Activated naive CD8-positive, alpha-beta T cell (primary cell): Measurements from ENCODE around the gene BEST4.
"Not testable (repeated sequence)": the region's sequence is repeated elsewhere in the genome, so short reads cannot be mapped to it uniquely, and the experiment has no call there.

Source experiments
- H3K27ac Mint-ChIP-seq: one replicate; pipeline ENCODE4 v1.8.0; 2021; ENCODE audit warnings: mixed read lengths
- H3K27me3 Mint-ChIP-seq: one replicate; pipeline ENCODE4 v1.8.0; 2021; ENCODE audit warnings: mixed read lengths
- H3K36me3 Mint-ChIP-seq: one replicate; pipeline ENCODE4 v1.8.0; 2021; ENCODE audit warnings: mixed read lengths
- H3K4me1 Mint-ChIP-seq: one replicate; pipeline ENCODE4 v1.8.0; 2021; ENCODE audit warnings: low read depth, mixed read lengths
- H3K4me3 Mint-ChIP-seq: one replicate; pipeline ENCODE4 v1.8.0; 2021; ENCODE audit warnings: mild to moderate bottlenecking, mixed read lengths
- H3K9me3 Mint-ChIP-seq: one replicate; pipeline ENCODE4 v1.8.0; 2021; ENCODE audit warnings: low read depth, mixed read lengths

The BEST4 gene

DNA sequence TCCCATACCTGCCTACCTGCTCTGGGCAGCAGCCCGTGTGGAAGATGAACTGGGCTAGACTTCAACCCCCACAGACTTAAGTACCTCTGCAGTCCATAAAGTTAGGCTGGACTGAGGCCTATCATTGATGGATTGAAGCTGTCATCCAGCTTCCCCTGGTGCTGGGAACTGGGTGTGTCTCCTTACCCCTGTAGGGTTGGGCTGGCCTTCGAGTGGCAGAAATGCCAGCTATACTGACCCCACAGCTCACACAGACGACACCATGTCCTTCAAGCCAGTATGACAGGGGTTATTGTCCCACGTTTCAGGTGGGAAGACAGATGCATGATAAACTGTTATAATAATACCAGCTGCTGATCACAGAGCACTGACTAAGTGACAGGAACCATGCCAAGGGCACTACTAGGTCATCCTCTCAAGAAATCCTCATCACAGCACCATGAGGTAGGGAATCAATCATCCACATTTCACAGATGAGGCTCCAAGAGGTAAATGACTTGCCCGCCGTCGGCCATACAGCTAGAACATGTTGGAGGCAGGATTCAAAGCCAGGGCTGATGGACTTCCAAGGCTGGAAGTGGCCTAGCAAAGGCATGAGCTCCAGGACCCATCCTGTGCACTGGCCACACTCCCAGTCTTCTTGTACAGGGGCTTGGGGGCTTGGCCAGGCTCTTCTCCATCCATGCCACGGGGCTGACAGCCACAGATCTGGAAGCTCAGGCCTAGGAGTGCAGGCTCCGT lies at the start of gene BEST4:
Gene BEST4, minus strand, starts transcription at position 51 of the 741 bp plus-strand sequence. CDS start 465 bp downstream, outside the sequence.
- no peaks in the 10 kb centered on the region for H3K9me3 Mint-ChIP-seq
- H3K4me3 Mint-ChIP-seq: no peak within 1 kb of the TSS
- no peaks in the 10 kb centered on the region for H3K27me3 Mint-ChIP-seq
- no peaks in the 10 kb centered on the region for H3K36me3 Mint-ChIP-seq
- peaks cover 27% of the 10 kb centered on the region for H3K4me1 Mint-ChIP-seq
- H3K27ac Mint-ChIP-seq: no peak within 1 kb of the TSS

DNA sequence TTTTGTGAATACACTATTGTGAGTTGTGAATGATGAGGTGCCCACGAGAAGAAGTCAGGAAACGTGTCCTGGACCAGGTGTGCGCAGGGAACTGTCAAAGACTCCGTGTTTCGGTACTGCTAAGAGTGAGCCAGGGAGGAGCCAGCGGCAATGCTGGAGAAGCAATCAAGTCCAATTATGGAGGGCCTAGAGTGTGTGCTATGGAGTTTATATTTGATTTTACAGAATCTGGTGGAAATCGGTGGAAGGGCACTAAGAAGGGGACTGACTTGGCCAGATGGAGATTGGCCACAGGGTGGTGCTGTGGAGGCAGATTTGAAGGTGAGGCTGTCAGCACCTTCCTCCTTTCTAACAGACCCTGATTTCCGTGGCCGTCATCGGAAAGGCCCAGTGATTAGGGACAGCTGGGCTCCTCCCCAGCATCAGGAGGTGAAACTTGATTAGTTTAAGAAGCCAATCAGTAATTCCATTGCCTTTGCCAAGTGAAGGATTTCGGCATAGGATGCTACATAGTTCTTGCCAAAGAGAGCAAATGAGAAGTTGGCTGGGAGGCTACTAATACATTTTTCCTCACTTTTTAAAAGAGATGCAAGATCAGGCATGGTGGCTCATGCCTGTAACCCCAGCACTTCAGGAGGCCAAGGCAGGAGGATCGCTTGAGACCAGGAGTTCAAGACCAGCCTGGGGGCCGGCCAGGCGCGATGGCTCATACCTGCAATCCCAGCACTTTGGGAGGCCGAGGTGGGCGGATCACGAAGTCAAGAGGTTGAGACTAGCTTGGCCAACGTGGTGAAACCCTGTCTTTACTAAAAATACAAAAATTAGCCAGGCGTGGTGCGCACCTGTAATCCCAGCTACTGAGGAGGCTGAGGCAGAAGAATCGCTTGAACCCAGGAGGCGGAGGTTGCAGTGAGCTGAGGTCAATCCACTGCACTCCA lies 48.0 kb upstream of the BEST4 start:
- Mint-ChIP-seq H3K27me3 (no peaks in the 10 kb centered on the region), H3K9me3 (no peaks in the 10 kb centered on the region), H3K4me1 (peaks cover 7% of the 10 kb centered on the region), H3K4me3 (peak overlapping the region; percentile 20), H3K27ac (no peak overlapping the region), H3K36me3 (no peaks in the 10 kb centered on the region)

DNA sequence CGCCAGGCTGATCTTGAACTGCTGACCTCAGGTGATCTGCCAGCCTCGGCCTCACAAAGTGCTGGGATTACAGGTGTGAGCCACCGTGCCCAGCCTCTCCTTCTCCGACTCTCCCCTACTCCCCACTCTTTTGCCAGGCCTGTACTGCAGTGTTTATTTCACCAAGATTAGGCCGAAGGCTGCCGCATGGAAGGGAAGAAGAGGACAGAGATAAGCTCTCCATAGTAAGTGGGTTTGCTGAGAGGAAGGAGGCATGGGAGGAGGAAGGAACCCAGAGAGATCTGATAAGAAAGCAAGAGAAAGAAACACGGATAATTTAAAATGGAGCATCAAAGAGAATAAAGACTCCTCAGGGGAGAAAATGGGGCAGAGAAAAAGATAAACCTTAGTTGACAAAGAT lies 46.4 kb upstream of the BEST4 start:
- Mint-ChIP-seq H3K9me3 (no peaks in the 10 kb centered on the region), H3K36me3 (no peaks in the 10 kb centered on the region), H3K4me1 (peaks cover 7% of the 10 kb centered on the region), H3K4me3 (no peak overlapping the region), H3K27me3 (no peaks in the 10 kb centered on the region), H3K27ac (no peak overlapping the region)

DNA sequence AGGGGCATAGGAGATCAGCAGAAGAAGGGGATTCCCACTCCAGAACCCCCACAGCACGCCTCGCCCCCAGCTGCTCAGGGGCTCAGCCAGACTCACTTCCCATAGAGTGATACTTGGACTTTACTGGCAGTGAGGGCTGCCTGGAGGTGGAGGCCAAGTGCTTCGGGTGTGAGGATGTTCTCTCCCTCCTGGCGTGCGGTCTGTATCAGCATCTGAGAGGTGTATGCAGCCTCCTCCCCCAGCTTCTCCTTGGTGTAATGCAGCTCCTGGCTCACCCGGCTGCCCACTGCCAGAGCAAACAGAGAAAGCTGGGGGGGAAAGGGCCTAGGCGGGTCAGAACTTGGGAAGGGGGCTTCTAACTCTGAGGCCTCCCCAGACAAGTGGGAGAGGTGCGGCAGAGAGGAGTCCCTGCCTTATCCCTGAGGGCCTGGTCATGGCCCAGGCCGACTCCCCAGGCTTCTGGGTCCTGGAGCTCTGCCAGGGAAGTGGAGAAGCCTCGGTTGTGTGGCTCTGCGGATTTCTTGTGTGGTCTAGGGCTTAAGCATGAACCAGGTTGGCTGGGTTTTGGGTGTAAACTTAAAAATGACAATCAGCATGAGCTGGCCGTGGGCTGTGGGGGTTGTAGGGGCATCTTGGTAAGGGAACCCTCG lies 44.2 kb upstream of the BEST4 start:
- Mint-ChIP-seq H3K27ac (no peak overlapping the region), H3K9me3 (no peaks in the 10 kb centered on the region), H3K4me3 (no peak overlapping the region), H3K4me1 (peaks cover 7% of the 10 kb centered on the region), H3K27me3 (no peaks in the 10 kb centered on the region), H3K36me3 (no peaks in the 10 kb centered on the region)

DNA sequence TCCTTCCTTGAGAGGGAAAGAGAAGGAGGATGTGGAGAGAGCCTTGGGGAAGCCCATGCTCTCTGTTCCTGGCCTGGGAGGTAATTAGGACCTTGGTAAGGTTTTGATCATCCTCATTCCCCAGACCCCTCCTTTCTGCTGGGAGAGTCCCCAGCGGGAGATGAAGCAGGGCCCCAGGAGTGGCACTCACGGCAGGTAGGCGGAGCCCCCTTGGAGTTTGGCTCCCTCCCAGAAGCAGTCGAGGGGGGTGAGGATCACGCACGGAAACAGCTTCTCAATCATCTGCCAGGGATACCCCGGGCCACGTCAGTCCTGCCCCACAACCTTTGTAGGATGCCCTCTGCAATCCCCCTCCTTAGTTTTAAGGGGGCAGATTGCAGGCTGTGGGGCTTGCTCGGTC lies 43.5 kb upstream of the BEST4 start:
- no peak overlapping the region for H3K4me3 Mint-ChIP-seq
- peaks cover 7% of the 10 kb centered on the region for H3K4me1 Mint-ChIP-seq
- H3K36me3 Mint-ChIP-seq: no peaks in the 10 kb centered on the region
- H3K9me3 Mint-ChIP-seq: no peaks in the 10 kb centered on the region
- no peak overlapping the region for H3K27ac Mint-ChIP-seq
- no peaks in the 10 kb centered on the region for H3K27me3 Mint-ChIP-seq

DNA sequence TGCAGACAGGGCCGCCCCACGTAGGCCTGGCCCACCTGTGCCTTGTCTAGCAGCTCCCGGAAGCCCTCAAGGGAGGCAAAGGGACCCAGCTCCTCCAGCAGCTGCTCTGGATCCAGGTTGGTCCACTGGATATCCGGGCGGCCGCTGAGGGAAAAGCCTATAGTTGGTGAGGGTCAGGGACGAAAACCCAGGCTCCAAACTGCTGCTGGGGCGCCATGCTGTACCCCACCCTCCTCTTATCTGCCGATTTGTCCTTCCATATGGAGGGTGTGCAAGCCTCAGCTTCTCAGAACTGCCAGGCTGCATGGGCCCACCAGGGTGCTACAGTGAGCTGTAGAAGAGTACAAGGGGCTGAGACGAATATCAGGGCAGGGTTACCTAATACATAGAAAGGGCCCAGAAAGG lies 42.9 kb upstream of the BEST4 start:
- H3K36me3 Mint-ChIP-seq: no peaks in the 10 kb centered on the region

DNA sequence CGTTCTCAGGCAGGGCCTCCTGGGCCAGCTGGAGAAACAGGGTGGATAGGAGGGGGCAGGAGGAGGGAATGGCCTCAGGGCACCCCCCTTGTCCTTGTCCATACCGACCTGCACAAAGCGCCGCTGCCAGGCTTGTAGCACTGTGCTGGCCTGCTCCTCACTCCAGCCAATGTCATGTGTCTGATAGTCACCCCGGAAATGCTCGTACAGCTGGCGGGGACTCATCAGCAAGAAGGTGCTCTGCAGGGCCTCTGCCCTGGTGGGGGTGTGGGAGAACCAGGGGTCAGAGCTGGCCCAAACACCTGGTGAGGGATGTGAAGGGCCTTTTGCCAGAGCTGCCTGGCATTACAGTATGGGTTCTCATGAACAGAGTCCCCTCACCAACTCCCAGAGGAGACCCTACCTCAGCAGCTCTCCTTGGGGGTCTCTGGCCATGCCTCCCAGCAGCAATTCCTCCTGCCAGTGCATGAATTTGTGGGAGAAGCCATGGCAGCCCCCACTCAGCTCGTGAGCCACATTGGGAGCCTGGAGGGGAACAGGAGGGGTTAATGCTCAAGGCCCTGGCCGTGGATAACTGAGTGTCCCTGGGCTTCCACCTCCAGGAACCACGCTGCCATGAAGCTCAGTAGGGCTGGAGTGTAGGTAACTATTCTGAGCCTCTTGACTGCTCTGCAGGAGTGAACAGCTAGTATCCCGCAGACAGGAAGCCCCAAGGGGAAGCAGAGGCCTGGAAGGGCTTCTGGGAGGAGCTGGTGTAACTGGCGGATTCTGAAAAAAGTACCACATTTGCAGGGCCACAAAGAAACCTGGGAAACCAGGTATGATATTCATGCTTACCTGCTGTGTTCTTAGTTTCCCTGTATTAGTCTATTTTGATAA lies 41.8 kb upstream of the BEST4 start:
- Mint-ChIP-seq H3K4me1 (no peaks in the 10 kb centered on the region), H3K36me3 (no peaks in the 10 kb centered on the region), H3K4me3 (no peak overlapping the region), H3K27ac (no peak overlapping the region), H3K9me3 (no peaks in the 10 kb centered on the region), H3K27me3 (no peaks in the 10 kb centered on the region)

More for the DNA sequence above, 42.9 kb upstream of the BEST4 start:
- Mint-ChIP-seq H3K27me3 (no peaks in the 10 kb centered on the region), H3K4me1 (peaks cover 5% of the 10 kb centered on the region), H3K27ac (no peak overlapping the region), H3K4me3 (no peak overlapping the region), H3K9me3 (no peaks in the 10 kb centered on the region)

DNA sequence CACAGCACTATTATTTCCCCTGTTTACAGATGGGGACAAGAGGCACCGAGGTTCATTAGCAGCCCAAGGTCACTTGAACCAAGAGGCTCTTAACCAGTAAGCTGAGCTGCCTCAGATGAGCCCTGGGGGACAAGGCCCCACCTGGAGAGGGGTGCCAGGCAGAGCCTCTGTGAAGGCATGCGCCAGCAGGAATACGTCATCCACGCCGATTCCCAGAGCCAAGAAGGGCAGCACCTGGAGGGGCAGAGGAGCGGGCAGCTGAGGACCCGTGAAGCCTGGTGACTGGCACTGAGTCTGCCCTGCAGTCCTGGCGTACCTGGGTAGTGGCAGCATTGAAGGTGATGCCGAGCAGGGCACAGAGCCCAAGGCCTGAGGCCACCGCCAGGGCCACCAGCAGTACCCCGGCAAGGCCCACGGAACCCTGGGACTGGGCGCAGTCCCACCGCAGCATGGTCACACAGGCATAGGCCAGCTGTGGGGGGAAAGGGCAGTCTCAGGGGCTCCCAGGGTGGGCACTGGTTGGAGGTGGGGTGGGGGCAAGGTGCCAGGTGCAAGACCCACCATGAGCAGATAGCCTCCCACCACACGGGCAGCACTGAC lies 41.0 kb upstream of the BEST4 start:
- Mint-ChIP-seq H3K27me3 (no peaks in the 10 kb centered on the region), H3K36me3 (no peaks in the 10 kb centered on the region), H3K4me3 (no peak overlapping the region), H3K9me3 (no peaks in the 10 kb centered on the region), H3K27ac (no peak overlapping the region), H3K4me1 (no peaks in the 10 kb centered on the region)

DNA sequence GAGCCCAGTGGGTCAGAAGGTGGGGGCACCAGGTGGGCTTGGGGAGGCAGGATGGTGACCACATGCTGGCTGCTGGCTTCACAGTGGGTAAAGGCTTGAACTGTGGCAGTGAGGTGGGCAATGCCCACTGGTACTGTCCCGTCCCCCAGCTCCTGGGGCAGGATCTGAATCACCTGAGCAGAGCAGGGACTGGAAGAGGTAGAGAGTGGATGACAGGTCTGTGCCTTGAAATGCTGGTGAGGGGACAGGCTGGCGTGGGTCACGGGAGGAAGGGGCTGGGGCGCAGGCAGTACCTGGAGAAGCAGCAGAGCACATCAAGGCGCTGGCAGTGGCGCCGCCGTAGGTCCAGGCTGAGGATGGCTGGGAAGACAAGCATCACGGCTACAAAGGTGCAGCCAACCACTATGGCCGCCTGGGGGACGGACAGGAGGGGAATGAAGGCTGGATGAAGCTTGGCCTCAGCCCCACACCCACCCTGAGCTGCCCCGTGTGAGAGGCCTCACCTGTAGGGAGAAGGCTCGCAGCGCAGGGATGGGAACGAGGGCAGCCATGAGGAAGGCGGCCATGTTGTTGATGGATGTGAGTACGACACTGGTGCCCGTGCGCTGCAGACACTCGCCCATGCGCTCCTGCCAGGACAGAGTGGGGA lies 40.2 kb upstream of the BEST4 start:
- Mint-ChIP-seq H3K9me3 (no peaks in the 10 kb centered on the region), H3K4me1 (no peaks in the 10 kb centered on the region), H3K36me3 (no peaks in the 10 kb centered on the region), H3K27me3 (no peaks in the 10 kb centered on the region), H3K4me3 (no peak overlapping the region), H3K27ac (no peak overlapping the region)

DNA sequence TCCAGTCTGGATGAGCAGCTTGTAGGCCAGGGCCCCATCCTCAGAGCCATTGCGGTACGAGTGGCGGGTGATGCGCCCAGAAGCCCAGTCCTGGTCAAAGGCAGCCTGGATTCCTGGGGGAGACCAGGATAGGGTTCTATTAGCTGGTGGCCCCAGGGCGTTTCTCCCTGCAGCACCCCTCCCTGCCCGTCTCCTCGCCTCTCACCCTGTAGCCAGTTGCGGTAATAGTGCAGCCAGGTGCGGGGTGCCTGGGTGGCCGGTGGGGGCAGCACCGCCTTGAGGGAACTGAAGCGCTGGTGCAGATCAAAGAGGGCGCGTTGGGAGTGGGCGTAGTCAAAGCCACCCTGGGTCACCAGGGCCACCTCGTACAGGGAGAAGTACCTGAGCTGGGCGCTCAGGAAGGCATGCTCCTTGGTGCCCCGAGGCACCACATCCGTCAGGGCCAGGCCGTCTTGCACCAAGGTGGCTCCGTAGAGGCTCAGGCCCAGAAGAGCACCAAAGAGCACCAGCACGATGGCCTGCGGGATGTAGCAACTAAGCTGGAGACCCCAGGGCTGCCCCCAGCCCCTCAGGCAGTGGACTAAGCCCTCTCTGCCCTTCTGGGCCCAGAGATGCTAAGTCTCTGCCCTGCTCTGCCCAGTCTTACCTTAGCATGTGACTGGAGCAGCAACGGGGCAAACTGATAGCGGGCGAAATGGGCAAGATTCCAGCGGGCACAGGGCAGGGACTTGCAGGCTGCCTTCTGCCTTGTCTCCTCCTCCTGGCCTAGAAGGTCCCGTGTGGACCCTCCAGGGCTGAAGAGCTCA lies 39.4 kb upstream of the BEST4 start:
- Mint-ChIP-seq H3K27ac (no peak overlapping the region), H3K4me1 (no peaks in the 10 kb centered on the region), H3K4me3 (no peak overlapping the region), H3K9me3 (no peaks in the 10 kb centered on the region), H3K36me3 (no peaks in the 10 kb centered on the region), H3K27me3 (no peaks in the 10 kb centered on the region)

DNA sequence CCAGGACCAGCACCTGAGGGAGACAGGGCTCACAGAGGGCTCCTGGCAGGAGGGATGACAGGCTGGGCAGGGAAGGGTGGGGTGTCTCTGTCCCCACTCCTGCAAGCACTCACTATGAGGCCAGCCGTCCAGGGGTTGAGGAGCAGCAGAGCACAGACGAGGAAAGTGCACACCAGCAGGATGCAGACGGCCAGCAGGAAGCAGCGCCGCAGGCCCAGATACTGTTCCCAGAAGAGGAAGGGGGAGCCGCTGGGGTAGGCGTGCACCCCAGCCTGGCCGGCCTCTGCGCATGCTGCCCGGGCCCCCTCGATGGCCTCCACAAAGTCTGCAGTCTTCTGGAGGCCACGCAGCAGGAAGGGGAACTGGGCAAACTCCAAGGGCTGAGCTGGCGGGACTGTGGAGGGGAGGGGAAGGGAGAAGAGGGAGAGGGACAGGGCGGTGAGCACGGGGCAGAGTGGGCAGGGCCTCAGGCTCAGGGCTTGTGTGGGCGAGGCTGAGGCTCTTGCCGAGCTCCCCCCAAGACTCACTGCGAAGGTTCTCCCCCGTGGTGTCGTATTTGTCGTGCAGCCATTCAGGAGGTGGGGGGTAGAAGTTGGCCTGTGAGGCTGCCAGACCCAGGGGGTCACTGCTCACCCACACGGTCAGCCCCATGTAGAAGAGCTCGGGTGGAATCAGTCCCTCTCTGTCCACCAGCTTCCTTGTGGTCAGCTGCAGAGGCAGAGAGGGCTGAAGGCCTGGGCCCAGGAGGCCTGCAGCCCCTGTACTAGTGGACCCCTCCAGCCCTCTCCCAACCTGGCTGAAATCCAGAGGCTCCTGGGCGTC lies 38.6 kb upstream of the BEST4 start:
- no peaks in the 10 kb centered on the region for H3K36me3 Mint-ChIP-seq
- no peak overlapping the region for H3K27ac Mint-ChIP-seq
- no peak overlapping the region for H3K4me3 Mint-ChIP-seq
- H3K27me3 Mint-ChIP-seq: no peaks in the 10 kb centered on the region
- H3K9me3 Mint-ChIP-seq: no peaks in the 10 kb centered on the region
- no peaks in the 10 kb centered on the region for H3K4me1 Mint-ChIP-seq

DNA sequence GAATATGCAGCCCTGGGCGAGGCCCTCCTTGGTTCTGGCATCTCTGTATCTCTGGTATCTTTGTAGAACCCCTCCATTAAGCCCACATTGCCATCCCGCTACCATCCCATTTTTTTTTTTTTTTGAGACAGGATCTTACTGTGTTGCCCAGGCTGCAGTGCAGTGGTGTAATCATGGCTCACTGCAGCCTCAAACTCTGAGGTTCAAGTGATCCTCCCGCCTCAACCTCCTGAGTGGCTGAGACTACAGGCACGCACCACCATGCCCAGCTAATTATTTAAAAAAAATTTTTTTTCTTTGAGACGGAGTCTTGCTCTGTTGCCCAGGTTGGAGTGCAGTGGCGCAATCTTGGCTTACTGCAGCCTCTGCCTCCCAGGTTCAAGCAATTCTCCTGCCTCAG lies 36.4 kb upstream of the BEST4 start:
- not testable (repeated sequence) for H3K36me3 Mint-ChIP-seq, H3K27ac Mint-ChIP-seq, H3K9me3 Mint-ChIP-seq, H3K27me3 Mint-ChIP-seq, H3K4me3 Mint-ChIP-seq
- H3K4me1 Mint-ChIP-seq: peaks cover 16% of the 10 kb centered on the region
